GM10266 (cell line): Measurements from ENCODE around the gene SRSF12.
A peak's percentile ranks its signal among the peaks of the same experiment; 100 is the strongest.

Experiments used
- DNase-seq: peaks from one replicate; pipeline ENCODE4 v3.0.0; 2012; ENCODE audit errors: extremely low spot score
- CTCF ChIP-seq: IDR thresholded peaks from 2 replicates; pipeline ENCODE4 v1.5.1; 2012; ENCODE audit warnings: mild to moderate bottlenecking, low read depth; ENCODE audit not compliant: control insufficient read depth, insufficient read depth; ENCODE audit errors: missing control alignments

Gene SRSF12

GRCh38 chr6:89146718-89147700 lies 29.1 kb upstream of the SRSF12 start:
- no peak for TF ChIP-seq CTCF
- no peak for DNase-seq

DNA sequence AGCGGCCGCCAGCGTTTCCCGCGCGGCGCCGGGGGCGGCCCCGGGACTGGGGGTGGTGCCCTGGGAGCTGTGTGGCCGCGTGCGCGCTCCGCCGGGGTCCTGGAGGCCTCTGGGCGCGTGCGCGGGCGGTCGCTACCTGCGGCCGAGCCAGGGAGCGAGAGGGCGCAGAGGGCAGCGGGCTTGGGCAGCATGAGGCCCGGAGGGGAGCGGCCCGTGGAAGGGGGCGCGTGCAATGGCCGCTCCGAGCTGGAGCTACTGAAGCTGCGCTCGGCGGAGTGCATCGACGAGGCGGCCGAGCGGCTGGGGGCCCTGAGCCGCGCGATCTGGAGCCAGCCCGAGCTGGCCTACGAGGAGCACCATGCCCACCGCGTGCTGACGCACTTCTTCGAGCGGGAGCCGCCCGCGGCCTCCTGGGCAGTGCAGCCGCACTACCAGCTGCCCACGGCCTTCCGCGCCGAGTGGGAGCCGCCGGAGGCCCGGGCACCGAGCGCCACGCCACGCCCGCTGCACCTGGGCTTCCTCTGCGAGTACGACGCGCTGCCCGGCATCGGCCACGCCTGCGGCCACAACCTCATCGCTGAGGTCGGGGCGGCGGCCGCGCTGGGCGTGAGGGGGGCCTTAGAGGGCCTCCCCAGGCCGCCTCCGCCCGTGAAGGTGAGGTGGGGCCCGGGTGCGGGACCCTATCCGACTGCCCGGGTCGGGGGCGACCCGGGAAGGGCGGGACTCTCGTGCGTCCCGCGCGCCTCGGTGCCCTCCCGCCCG lies 28.3 kb upstream of the SRSF12 start, which contains the start of gene PM20D2:
Gene PM20D2 (plus strand): TSS at position 100 of the 762 bp plus-strand sequence. CDS start 90 bp downstream, at position 190.
- DNase-seq, result peak; percentile 88
- no peak for TF ChIP-seq CTCF

GRCh38 chr6:89145091-89145955 lies 27.5 kb upstream of the SRSF12 start:
- peak; percentile 86 for DNase-seq
- TF ChIP-seq CTCF, result no peak

DNA sequence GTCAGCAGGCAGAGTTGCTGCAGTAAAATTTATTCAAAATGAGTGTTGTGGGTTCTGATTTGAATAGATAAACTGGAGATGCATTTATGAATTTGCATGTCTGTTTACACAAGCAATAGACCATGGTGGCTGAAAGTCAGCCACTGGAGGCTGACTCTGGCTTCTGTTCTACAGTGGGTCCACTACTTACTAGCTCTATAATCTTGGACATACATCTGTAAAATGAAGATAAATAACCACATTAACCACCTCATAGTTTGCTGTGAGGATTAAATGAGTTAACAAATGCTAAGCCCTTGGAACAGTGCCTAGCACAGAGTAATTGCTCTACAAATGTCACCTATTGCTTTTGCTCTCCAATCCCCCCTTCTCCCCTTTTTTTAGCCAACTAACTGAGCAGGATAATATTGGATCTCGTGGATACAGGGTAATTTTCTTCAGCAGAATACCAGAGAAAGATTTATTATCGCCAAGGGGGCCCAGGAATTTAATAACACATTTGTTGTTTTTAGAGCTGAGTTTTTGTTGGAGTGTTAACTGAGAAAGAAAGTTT lies 26.6 kb upstream of the SRSF12 start:
- no peak for DNase-seq
- TF ChIP-seq CTCF, result no peak

- DNase-seq, result no peak
- TF ChIP-seq CTCF, result no peak
Measured at GRCh38 chr6:89140347-89141156, 22.7 kb upstream of the SRSF12 start.
